ENCODE data around the gene RGSL1. TPM values are rescaled to one million over a fixed set of nuclear protein-coding genes. Genes with fewer than 3 reads are reported as not detected.
"Not testable (repeated sequence)": the region's sequence is repeated elsewhere in the genome, so short reads cannot be mapped to it uniquely, and the experiment has no call there.

RGSL1 gene
- total RNA-seq, 1 donor from 2014 or later, result not detected

- peak; percentile 57 for TF ChIP-seq CTCF (IDR thresholded peaks at IDR 0.05)
- no peaks in the 10 kb centered on the region for H3K9me3 ChIP-seq
- H3K27ac ChIP-seq, result no peak overlapping the region
- no peak for DNase-seq
- no peaks in the 10 kb centered on the region for H3K4me1 ChIP-seq
- H3K36me3 ChIP-seq, result no peaks in the 10 kb centered on the region
- peak; percentile 72 to 74 for ATAC-seq
- intact Hi-C loops (cut with DNase I), result no loop called here
- no peak overlapping the region for H3K4me3 ChIP-seq
- no peaks in the 10 kb centered on the region for H3K27me3 ChIP-seq (ENCODE audit: low read depth)
Observed at GRCh38 chr1:182446033-182446669, 3.8 kb upstream of the RGSL1 start.

- ATAC-seq; H3K36me3 ChIP-seq; intact Hi-C loops (cut with DNase I); H3K27me3 ChIP-seq (ENCODE audit: low read depth); H3K4me3 ChIP-seq; H3K9me3 ChIP-seq; H3K4me1 ChIP-seq; DNase-seq; H3K27ac ChIP-seq: not testable (repeated sequence)
Observed at GRCh38 chr1:182447124-182447523, 2.8 kb upstream of the RGSL1 start.

GRCh38 chr1:182447660-182448059, 2.3 kb upstream of the RGSL1 start:
- H3K9me3 ChIP-seq, result no peaks in the 10 kb centered on the region
- no peak for ATAC-seq
- H3K27me3 ChIP-seq (ENCODE audit: low read depth), result no peaks in the 10 kb centered on the region
- DNase-seq, result no peak
- H3K4me1 ChIP-seq, result no peaks in the 10 kb centered on the region
- H3K36me3 ChIP-seq, result no peaks in the 10 kb centered on the region
- no peak overlapping the region for H3K27ac ChIP-seq
- intact Hi-C loops (cut with DNase I), result no loop called here
- TF ChIP-seq CTCF (IDR thresholded peaks at IDR 0.05), result no peak
- H3K4me3 ChIP-seq, result no peak overlapping the region

GRCh38 chr1:182453631-182454030, 3.7 kb downstream of the RGSL1 start:
- Histone ChIP-seq H3K36me3 (no peaks in the 10 kb centered on the region), H3K27me3 (ENCODE audit: low read depth) (no peaks in the 10 kb centered on the region), H3K27ac (no peak overlapping the region), H3K4me1 (no peaks in the 10 kb centered on the region), H3K4me3 (no peak overlapping the region), H3K9me3 (no peaks in the 10 kb centered on the region)
- ATAC-seq (no peak), DNase-seq (no peak)
- TF ChIP-seq CTCF (IDR thresholded peaks at IDR 0.05), result no peak
- intact Hi-C loops (cut with DNase I), result no loop called here

GRCh38 chr1:182457844-182458243, 7.9 kb downstream of the RGSL1 start:
- H3K4me3 ChIP-seq, result no peak overlapping the region
- H3K27ac ChIP-seq, result no peak overlapping the region
- no peaks in the 10 kb centered on the region for H3K36me3 ChIP-seq
- no peak for TF ChIP-seq CTCF (IDR thresholded peaks at IDR 0.05)
- H3K27me3 ChIP-seq (ENCODE audit: low read depth), result no peaks in the 10 kb centered on the region
- ATAC-seq (no peak), DNase-seq (no peak)
- intact Hi-C loops (cut with DNase I), result no loop called here
- H3K4me1 ChIP-seq, result peaks cover 3% of the 10 kb centered on the region
- no peaks in the 10 kb centered on the region for H3K9me3 ChIP-seq

- Histone ChIP-seq H3K27ac (no peak overlapping the region), H3K4me3 (no peak overlapping the region), H3K9me3 (no peaks in the 10 kb centered on the region), H3K4me1 (peaks cover 3% of the 10 kb centered on the region), H3K36me3 (no peaks in the 10 kb centered on the region), H3K27me3 (ENCODE audit: low read depth) (no peaks in the 10 kb centered on the region)
- ATAC-seq (no peak), DNase-seq (no peak)
- intact Hi-C loops (cut with DNase I), result no loop called here
- no peak for TF ChIP-seq CTCF (IDR thresholded peaks at IDR 0.05)
Observed at GRCh38 chr1:182459949-182460348, 10.0 kb downstream of the RGSL1 start.

All from lower lobe of right lung (tissue), 2 donors.